NCI-H1105 treated with DMSO at 0.1 percent for 48 hours (cell line): ENCODE results near the gene ADA.
"Not testable (repeated sequence)": the region's sequence is repeated elsewhere in the genome, so short reads cannot be mapped to it uniquely, and the experiment has no call there.

Source experiments
- DNase-seq: peaks from one replicate; lab custom pipeline; 2025; lab: John Stamatoyannopoulos, UW

ADA gene

DNA sequence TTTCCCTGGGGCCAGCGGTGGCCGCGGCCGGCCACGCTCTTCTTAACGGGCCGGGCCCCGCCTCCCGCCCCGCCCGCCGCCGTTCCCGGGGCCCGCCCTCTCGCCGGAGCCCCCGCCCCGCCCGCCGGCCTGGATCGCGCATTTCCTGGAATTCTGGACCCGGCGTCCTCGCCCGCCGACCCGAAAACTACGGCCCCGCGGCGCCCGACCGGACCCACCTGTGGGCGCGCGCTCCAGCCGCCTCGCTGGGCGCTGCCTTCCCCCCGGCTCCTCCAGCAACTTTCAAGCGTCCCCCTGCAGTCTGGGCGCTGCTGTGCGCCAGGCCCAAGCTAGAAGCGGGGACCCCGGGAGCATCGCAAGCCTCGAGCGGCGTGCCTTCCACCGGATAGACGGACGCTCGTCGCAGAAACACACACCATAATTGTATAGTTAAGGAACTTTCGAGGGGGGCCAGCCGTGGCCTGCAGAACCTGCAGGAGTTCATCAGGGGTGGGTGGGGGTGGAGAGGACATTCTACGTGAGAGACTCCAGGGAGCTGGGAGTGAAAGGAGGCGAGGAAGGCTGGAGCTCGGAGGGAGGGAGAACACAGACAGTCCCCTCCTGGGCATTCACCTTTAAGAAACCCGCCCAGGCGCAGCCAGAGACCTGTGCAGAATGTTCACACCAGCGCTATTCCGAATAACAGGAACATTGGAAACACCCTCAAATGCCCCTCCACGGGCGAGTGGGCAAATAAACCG lies at the start of gene ADA:
ADA (minus strand) TSS at position 16 of the 740 bp plus-strand sequence. CDS start 92 bp downstream, outside the sequence.
- DNase-seq = peak; percentile 39

DNA sequence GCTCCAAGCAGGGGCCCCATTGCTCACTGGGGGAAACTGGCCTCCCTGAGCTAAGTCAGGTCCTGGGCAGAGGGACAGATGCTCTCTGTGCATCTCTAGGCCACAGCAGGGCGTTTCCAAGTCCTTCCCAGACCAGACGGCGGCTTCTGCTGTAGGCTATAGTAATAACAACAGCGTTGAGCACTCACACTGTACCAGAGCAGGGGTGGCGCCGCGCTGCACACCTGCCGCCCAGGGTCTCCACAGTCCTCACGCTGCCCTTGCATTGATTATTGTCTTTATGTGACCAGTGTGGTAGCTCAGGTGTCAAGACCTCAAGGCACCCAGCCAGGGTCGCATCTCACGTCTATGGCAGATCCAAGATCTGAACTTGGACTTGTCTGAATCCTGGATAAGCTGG lies 48.8 kb upstream of the ADA start:
- DNase-seq = no peak

DNA sequence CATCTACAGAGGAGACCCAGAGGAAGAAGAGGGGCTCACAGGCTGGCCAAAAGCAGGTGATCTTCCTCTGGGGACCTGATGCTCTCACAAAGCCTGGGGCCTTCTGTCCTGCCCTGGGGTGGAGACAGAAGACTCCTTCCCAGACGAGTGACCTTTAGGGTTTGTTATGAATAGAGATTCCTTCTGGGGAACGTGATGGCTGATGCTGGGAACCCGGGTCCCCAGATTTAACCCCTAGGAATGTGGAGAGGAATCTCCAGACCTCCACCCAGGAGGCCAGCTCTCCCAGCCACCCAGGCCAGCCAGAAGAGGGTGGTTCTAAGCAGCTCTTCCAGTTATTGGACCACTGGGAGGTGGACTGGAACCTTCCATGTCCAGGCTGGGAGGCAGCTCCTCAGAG lies 46.9 kb upstream of the ADA start:
- no peak for DNase-seq

DNA sequence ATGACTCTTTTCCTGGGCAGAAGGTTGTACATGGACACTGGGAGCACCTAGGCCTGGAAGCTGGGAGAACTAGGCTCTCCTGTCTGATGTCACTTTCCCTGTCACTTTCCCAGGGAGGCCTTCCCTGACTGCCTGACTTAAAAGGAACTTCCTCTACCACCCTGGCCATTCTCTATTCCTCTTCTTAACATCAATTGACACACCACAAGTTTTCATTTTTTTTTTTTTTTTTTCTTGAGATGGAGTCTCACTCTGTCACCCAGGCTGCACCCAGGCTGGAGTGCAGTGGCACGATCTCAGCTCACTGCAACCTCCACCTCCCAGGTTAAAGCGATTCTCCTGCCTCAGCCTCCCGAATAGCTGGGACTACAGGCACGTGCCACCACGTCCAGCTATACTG lies 45.5 kb upstream of the ADA start:
- not testable (repeated sequence) for DNase-seq

DNA sequence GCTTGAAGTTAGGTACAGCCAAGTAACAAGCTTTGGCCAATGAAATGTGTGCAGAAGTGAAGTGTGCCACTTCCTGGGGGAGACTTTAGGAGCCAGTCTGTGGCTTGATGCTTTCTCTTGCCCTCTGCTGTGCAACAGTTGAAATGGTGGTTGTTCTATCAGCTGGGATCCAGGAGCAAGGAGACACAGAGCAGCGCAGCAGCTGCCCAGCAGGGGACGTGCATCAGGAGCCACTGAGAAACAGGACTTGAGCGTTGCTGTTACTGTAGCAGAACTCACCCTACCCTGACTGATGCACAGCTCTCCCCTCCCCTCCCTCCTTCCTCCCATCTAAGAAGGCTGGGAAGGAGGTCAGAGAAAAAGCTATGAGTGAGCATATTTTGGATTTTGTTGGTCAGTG lies 44.8 kb upstream of the ADA start:
- DNase-seq = no peak

DNA sequence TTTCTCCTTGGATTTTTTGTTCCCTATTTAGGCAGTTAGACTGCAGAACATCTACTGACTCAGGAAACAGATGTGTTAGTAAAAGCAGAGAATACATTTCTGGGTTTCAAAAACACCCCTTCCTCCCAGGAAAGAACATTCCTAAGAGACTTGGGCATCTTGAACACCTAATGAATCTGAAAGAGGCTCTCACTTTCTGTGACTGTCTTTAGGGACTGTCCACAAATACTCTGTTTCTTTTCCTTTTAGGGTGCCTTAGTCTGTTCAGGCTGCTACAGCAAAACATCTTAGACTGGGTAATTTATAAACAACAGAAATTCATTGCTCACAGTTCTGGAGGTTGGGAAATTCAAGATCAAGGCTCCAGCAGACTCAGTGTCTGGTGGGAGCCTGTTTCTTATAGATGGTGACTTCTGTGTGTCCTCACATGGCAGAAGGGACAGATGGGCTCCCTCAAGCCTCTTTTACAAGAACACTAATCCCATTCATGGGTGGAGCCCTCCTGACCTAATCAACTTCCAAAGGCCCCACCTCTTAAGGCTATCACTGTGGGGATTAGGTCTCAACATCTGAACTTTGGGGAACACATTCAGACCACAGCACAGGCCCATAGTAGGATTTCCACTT lies 44.3 kb upstream of the ADA start:
- DNase-seq = no peak

DNA sequence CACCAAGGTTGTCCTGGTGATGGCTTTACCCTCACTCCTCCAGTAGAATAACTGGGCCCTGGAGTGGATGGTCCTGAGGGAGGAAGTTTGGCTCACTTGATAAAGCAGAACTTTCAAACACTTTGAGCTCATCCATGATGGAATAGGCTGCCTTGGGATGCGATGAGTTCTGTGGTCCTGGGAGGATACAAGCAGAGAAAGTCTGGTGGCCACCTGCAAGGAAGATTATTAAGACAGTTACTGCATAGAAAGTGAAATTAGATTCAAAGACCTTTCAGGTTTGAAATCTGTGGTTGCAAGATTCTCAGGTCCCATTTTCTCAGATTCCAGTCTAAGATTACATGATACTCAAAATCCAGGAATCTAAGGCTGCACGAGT lies 43.8 kb upstream of the ADA start:
- no peak for DNase-seq

DNA sequence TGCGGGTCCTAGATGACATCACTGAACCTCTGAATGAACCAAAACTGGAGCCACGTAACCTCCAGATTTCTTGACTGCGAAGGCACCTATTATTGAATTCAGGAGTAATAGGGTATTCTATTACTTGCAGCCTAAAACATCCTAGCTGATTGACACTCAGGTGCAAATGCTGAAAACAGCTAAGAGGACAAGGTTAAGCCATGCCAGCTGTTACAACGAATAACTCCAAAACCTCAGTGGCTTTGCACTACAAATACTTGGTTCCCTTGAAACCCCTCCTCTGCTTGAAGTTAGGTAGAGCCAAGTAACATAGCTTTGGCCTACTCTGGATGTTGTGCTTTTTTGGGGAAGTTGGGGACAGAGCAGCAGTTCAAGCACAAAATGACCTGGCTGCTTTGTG lies 42.7 kb upstream of the ADA start:
- DNase-seq = no peak

DNA sequence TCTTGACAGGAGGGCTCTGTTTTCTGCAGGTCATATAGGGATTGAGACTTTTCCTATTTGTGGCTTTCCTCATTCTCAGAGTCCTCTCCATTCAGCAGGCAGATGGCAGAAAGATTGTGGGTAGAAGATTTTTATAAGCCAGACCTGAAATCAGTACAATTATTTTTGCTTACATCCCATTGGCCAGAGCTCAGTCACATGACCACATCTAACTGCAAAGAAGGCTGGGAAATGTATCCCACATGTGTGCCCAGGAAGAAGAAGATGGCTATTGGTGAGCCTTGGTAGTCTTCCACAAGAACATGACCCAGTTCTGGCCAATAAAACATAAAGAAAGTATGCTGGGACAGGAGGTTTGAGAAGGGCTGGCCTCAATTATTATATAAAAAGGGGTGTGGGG lies 42.1 kb upstream of the ADA start:
- DNase-seq = no peak

DNA sequence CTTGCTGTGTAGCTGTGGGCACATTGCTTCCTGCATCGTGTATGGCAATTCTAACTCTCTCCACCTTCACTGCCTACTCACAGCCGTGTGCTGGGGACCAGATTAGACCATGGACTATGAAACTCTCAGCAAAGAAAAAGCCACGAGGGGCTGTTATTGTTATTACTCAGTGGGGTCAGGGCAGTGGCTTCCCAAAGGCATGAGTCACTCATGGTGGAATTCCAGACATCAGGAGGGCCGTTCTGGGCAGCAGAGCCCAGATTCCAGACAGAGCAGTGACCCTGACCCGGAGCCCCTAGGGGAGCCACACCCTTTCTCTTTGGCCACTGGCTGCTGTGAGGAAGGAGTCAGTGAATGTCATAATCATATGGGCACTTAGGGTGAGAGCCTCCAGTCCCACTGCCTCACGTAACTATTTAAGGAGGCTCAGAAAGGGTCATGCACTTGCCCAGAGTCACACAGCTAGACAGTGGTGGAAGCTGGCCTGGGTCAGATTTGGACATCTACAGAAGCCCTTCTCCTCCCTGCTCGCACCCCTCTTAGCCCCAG lies 41.5 kb upstream of the ADA start:
- no peak for DNase-seq

DNA sequence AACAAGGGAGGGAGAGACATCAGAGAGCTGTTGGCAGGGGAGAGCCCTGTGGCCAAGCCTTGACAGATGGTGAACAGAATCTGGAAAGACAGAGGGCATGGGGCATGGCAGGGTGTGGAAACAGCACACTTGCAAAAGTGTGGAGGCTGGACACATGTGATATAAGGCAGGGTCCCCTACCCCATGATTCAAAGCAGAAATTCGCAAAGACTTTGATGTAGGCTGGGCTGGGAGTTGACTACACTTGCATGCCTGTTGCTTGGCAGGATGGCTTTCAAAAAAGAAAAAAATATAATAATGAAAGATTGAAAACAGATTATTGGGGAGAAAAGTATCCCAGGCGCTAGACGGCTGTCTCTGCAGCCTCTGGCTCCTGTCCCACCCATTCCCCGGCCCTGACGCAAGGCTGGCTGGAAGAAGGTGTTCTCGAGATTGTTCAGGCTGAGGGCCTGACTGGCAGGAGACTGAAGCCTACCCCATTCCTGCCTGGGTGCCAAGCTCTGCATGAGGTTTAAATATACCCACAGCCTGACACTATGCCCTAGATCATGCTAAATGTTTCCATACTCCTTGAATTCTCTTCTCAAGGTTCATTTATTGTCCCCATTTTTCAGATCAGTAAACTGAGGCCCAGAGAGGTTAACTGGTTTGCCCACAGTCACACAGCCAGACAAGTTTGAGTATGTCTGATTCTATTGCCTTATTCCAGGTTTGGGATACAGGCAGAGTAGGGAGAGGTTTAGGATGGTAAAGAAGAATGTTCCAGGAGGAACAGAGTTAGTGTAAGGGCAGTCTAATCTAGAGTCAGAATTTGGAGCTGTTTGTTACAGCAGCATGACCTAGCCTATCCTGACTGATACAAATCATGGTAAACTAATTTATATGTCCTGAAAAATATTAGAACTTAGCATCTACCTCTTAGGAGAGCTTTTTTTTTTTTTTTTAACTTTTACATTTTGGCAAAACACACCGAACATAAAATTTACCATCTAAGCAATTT lies 40.2 kb upstream of the ADA start:
- DNase-seq = no peak

DNA sequence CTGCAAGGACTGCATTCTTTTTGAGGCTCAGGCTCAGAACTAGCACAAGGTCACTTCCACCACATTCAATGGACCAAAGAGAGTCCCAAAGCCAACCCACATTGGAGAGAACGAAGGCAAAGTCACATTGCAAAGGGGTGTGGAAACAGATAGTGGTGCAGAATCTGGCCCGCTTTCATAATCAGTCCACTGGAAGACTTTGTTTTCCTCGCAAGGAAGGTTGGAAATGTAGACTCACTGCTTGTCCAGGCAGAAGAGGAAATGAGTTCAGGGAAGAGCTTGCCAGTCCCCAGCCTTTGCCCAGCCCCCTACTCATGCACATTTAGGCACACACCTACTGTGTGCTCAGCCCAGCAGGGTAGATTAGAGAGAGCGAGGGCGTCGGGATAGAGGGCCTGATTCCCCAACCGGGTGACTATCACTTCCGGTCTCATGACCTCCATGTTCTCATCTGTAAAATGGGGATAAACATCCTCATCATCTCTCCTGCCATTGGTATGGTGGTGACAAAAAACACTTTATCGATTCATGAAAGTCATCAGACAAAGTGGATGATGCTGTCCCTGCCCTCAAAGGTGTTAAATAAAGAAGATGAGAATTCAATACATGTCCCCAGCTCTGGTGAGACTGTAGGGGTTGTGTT lies 39.4 kb upstream of the ADA start:
- no peak for DNase-seq

DNA sequence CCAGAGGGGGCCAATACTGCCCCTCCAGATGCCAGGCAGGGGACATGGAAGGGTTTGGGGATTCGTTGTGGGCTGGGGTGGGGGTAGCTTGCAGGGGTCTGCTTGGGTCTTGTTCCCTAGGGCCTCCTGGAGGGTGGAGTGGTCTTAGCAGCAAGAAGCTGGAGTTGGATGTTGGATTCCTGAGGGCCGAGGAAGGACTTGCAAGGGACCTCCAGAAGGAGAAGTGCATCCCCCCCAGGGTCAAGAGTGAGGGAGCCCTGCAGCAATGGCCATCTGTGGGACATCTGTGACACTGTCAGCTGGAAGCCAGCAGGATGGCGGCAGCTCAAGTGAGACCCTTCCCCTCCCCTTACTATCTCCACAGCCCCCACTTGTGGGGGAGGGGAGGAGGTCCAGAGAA lies 38.3 kb upstream of the ADA start:
- DNase-seq = no peak

DNA sequence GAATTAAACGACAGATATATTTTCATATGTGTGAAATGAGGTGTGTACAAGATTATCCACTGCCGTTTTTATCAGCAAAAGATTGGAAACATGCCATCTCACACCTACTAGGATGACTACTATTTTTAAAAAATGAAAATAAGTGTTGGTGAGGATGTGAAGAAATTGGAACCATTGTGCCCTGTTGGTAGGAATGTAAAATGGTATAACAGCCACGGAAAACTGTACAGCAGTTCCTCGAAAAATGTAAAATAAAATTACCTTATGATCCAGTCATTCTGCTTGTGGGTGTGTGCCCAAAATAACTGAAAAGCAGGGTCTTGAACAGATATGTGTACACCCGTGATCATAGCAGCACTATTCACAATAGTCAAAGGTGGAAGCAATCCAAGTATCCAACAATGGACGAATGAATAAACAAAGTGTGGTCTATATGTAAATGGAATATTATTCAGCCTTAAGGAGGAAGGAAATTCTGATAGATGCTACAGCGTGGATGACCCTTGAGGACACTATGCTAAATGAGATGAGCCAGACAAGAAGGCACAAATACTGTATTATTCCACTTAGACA lies 36.6 kb upstream of the ADA start:
- DNase-seq = no peak

DNA sequence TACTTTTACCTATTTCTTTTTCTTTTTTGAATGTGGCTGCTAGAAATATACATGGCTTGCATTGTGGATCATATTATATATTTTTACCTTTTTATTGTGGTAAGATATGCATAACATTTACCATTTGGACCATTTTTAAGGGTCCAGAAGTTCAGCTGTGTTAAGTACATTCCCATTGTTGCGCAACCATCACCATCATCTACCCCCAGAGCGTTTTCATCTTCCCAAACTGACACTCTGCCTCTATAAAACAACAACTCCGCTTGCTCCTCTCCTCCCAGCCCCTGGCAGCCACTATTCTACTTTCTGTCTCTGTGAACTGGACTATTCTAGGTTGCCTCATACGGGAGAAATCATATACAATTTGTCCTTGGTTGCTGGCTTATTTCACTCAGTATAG lies 35.4 kb upstream of the ADA start:
- DNase-seq = no peak

DNA sequence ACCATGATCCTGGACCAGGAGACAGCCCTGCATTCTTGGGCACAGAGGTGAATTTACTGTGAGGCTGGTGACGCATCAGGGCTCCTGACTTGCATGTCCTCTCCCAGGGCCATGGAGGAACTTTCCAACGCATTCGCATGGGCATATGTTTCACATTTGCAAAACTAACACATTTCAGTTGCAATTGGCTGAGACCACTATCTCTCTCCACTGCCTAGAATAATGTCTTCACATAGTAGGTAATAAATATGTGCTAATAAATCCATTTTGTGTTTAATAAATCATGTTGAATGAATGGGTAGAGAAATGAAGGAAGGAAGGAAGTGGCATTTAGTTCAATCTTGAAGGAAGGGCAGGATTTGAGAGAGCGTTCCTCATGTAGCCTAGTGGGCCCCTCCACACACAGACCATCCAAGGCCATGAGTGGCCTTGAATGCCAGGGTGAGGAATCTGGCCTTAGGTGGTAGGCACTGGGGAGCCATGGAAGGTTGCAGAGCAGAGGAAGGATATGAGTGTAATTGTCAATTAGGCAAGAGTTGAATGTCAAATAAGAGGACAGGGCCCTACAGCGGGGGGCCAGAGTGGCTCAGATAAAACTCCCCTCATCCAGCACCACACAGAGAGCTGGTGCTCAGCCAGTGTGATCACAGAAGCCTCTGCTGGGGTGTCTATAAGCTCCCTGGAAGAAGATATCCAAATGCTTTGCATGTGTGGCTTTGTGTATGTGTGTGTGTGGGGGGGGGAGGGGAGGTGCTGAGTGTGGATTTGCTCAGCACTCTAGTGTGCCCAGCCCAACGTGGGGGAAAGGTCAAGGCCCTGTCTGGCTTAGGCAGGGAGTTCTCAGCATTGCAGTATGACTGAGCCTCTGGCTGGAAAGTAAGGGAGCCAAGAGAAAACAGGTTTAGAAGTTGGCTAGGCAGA lies 32.8 kb upstream of the ADA start:
- DNase-seq = no peak

DNA sequence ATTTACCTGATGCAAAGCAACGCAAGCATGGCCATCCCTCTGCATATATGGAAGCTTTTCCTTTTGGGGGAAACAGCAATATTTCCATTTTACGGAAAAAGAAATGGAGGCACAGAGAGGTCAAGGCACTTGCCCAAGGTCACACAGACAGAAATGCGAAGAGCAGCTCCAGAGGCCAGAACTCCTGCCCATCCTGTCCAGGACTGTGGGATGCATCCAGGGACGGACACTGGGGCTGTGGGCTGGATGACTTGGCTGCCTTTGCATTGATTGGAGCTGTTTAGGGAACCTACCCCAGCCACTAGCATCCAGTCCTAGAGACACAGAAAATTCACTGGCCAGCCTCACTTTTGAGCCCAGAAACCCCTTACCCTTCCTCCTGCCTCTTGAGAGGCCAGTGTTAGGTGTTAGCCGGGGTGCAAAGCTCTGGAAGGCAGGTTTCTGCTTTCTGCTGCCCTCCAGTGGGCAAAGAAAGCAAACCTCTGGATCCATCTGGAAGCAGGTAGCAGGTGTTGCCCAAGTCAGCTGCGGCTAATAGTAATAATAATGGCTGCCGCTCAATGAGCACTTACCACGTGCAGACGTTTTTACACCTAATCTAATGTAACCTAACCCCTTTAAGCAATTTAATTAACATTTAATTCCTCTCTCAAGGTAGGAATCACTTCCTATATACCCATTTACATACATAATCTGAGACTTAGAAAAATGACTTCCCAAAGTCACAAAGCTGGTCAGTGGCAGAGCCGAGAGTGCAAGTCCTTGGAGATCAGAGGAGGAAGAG lies 32.0 kb upstream of the ADA start:
- peak; percentile 82 for DNase-seq

DNA sequence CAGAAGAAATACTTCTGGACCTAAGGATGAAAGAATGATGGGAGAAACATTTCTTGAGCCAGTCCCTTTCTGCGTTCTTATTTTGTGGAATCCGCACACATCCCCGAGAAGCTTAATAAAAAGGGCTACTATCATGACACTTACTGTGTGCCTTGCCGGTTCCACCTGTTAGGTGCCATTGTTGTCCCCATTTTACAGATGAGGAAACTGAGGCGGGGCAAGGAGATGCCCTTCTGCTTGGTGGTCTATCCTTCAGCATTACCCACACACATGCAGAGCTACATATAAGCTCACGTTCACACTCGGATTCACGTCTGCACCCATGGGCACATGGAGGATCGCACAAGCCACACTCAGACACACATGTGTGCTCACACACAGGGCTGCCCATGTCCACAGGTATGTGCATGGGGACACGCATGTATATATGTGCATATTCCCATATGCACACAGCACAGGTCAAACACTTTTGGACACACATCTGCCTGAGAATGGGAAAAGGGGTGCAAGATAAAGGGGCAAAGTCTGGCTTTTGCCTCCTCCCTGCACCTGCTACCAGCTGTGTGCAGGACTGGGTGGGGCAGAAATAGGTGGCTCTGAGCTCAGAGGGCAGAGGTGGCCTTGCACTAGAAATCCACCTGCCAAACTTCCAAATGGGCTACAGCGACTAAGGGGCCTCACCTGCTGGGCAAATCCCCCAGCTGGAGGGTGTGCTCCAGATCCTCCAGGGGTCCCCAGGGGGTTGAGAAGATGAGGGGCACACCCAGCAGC lies 30.5 kb upstream of the ADA start:
- no peak for DNase-seq
